NCI-H2196 (cell line): ENCODE data around the gene ZNF84.
A peak's percentile ranks its signal among the peaks of the same experiment; 100 is the strongest.

ENCODE experiments used
- DNase-seq: peaks from one replicate; lab custom pipeline; 2025; ENCODE audit not compliant: unreplicated experiment; lab: John Stamatoyannopoulos, UW

The ZNF84 gene

GRCh38 chr12:133037207-133038005 is at the start of gene ZNF84:
ZNF84 (plus strand) TSS chr12:133037509; CDS start chr12:133041468, 3,959 bp downstream.
- peak; percentile 99 for DNase-seq

GRCh38 chr12:132998741-132999140 is 38.6 kb upstream of the ZNF84 start:
- DNase-seq = no peak

GRCh38 chr12:133010657-133011297 is 26.5 kb upstream of the ZNF84 start:
- DNase-seq = no peak

- DNase-seq = no peak
Observed at GRCh38 chr12:133023566-133023965, 13.7 kb upstream of the ZNF84 start.

- no peak for DNase-seq
Observed at GRCh38 chr12:133026996-133027395, 10.3 kb upstream of the ZNF84 start.

GRCh38 chr12:133038118-133038709 is 905 bp downstream of the ZNF84 start:
- DNase-seq = no peak

GRCh38 chr12:133046698-133047097 is 9.4 kb downstream of the ZNF84 start:
- no peak for DNase-seq

GRCh38 chr12:133057446-133057845 is 20.1 kb downstream of the ZNF84 start:
- DNase-seq = no peak

- DNase-seq = no peak
Observed at GRCh38 chr12:133058203-133059113, 21.1 kb downstream of the ZNF84 start.

- DNase-seq = no peak
Observed at GRCh38 chr12:133061954-133062353, 24.6 kb downstream of the ZNF84 start.

GRCh38 chr12:133063556-133063955 is 26.2 kb downstream of the ZNF84 start:
- DNase-seq = no peak

- DNase-seq = no peak
Observed at GRCh38 chr12:133073836-133074235, 36.5 kb downstream of the ZNF84 start.

- DNase-seq = peak; percentile 98
Observed at GRCh38 chr12:133080026-133080367, 42.7 kb downstream of the ZNF84 start.

GRCh38 chr12:133080368-133081158 is 43.3 kb downstream of the ZNF84 start, which contains the start of gene ZNF140:
ZNF140 (plus strand) TSS chr12:133080923; CDS start chr12:133081321, 398 bp downstream.
- peak; percentile 97 for DNase-seq

GRCh38 chr12:133081159-133081780 is 44.0 kb downstream of the ZNF84 start:
- DNase-seq = no peak

GRCh38 chr12:133083345-133083744 is 46.0 kb downstream of the ZNF84 start:
- no peak for DNase-seq

GRCh38 chr12:133105620-133106019 is 68.3 kb downstream of the ZNF84 start:
- no peak for DNase-seq

- DNase-seq = no peak
Observed at GRCh38 chr12:133106253-133106652, 68.9 kb downstream of the ZNF84 start.

GRCh38 chr12:133107121-133107520 is 69.8 kb downstream of the ZNF84 start:
- no peak for DNase-seq

- no peak for DNase-seq
Observed at GRCh38 chr12:133108150-133108549, 70.8 kb downstream of the ZNF84 start.
